Stomach (tissue), 19 donors: ENCODE measurements around the gene SELENOT. TPM values are rescaled to one million over a fixed set of nuclear protein-coding genes. Genes with fewer than 3 reads are reported as not detected.

Experiments used
- DNase-seq, 2 donors: peaks; one replicate each; pipeline versions ENCODE4 v3.0.0 to v3.0.0-alpha.2; 2013 to 2019
- H3K27ac ChIP-seq, 5 donors: fragments of 200-600 bp in 4 of 5; sonication (generic) in 4 of 5; one replicate each; pipeline ENCODE4 v1.5.1; 2013 to 2019; ENCODE audit warnings: mild to moderate bottlenecking in 1 of 5, moderate library complexity in 1 of 5
- H3K27me3 ChIP-seq, 3 donors: fragments of 200-600 bp; sonication (generic); one replicate each; pipeline ENCODE4 v1.5.1; 2017 to 2019; ENCODE audit warnings: mixed run types in 1 of 3
- H3K36me3 ChIP-seq, 4 donors: fragments of 200-600 bp; sonication (generic); 1 replicate in 3 of 4; 2 replicates in 1 of 4; pipeline ENCODE4 v1.5.1; 2016 to 2019
- H3K4me1 ChIP-seq, 4 donors: fragments of 200-600 bp; sonication (generic); one replicate each; pipeline ENCODE4 v1.5.1; 2016 to 2019
- H3K4me3 ChIP-seq, 4 donors: fragments of 200-600 bp; sonication (generic) in 3 of 4; one replicate each; pipeline ENCODE4 v1.5.1; 2016 to 2019; ENCODE audit warnings: mild to moderate bottlenecking in 1 of 4
- H3K9me3 ChIP-seq, 4 donors: fragments of 200-600 bp; sonication (generic); one replicate each; pipeline ENCODE4 v1.5.1; 2016 to 2019
- EP300 ChIP-seq: sonication (generic); formaldehyde crosslinking; IDR thresholded peaks from one replicate; pipeline ENCODE4 v1.6.1; 2017; ENCODE audit warnings: antibody characterized with exemption
- POLR2A ChIP-seq, 4 donors: fragments of 450-650 bp; IDR thresholded peaks; one replicate each; pipeline ENCODE4 v1.6.1; 2016; ENCODE audit warnings: antibody characterized with exemption in 4 of 4, control low read depth in 2 of 4, mild to moderate bottlenecking in 1 of 4, moderate library complexity in 1 of 4
- POLR2AphosphoS5 ChIP-seq, 3 donors: sonication (generic); formaldehyde crosslinking; IDR thresholded peaks; one replicate each; pipeline ENCODE4 v1.6.1; 2016; ENCODE audit warnings: antibody characterized with exemption in 3 of 3
- WGBS, 5 donors: extraction: QIAGEN DNeasy Blood & Tissue Kit in 3 of 5; methylation state at CpG; one replicate each; pipeline versions ENCODE4 v1.1.5 to v1.1.7; 2013 to 2018; 5-methylcytosine and 5-hydroxymethylcytosine counted together
- intact Hi-C: fragments of 100-400 bp; cut with DNase I; formaldehyde crosslinking; loops from one replicate; pipeline ENCODE4 v1.15.1; 2023; ENCODE audit warnings: low total_unique reads
- long read RNA-seq, 10 donors: transcript quantifications; one replicate each; lab custom pipeline, GENCODE V29; 2026
- polyA plus RNA-seq, 3 donors: library from polyadenylated mRNA; stranded (reverse); fragments of 200-250 nt; gene quantifications; one replicate each; pipeline ENCODE4 v1.2.3, GENCODE V29; 2013
- total RNA-seq, 5 donors: library from RNA; depleted of rRNA; stranded (reverse); fragments of >200 nt; gene quantifications; one replicate each; pipeline versions ENCODE4 v1.1.0 to v1.2.3, GENCODE V29; 2014 to 2016
- TF ChIP-seq, protein P1 (sequence below), 7 experiments: fragments of 450-650 bp in 4 of 7; fragments of 200-600 bp in 3 of 7; sonication (generic) in 3 of 7; IDR thresholded peaks; one replicate each; pipeline ENCODE4 v1.5.1; 2016 to 2019; ENCODE audit warnings: antibody characterized with exemption in 7 of 7, control low read depth in 2 of 7, mild to moderate bottlenecking in 1 of 7
- donor health status: healthy with polysubstance abuse.
- donor health status: Bipolar disorder and iron deficiency.
- donor health status: healthy.

The SELENOT gene, protein sequence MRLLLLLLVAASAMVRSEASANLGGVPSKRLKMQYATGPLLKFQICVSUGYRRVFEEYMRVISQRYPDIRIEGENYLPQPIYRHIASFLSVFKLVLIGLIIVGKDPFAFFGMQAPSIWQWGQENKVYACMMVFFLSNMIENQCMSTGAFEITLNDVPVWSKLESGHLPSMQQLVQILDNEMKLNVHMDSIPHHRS
- total RNA-seq = 100 to 1,000 TPM in 2 of 5 donors, 10 to 100 TPM in 3; 49.7 to 324 (median 63.1) TPM
- 10 to 100 TPM; 41.5 to 50.0 (median 41.7) TPM for polyA plus RNA-seq
- long read RNA-seq, donor 1, transcript SELENOT-202 (6 exons, 3,469 nt) = major isoform, 13 of 20 reads
- long read RNA-seq, donor 1, partial matches to known transcripts = 7 of 20 reads
- long read RNA-seq, donor 1, other reads (novel, unspliced or antisense) = 0 of 20 reads
- long read RNA-seq, donor 2, transcript SELENOT-202 (6 exons, 3,469 nt) = major isoform, 16 of 17 reads
- long read RNA-seq, donor 2, partial matches to known transcripts = 0 of 17 reads
- long read RNA-seq, donor 2, other reads (novel, unspliced or antisense) = 0 of 17 reads
- long read RNA-seq, donor 3, transcript SELENOT-202 (6 exons, 3,469 nt) = major isoform, 25 of 39 reads
- long read RNA-seq, donor 3, partial matches to known transcripts = 12 of 39 reads
- long read RNA-seq, donor 3, other reads (novel, unspliced or antisense) = 0 of 39 reads
- long read RNA-seq, donor 4, partial matches to known transcripts = 0 of 3 reads
- long read RNA-seq, donor 4, other reads (novel, unspliced or antisense) = 0 of 3 reads
- long read RNA-seq, donor 5, transcript SELENOT-202 (6 exons, 3,469 nt) = major isoform, 22 of 44 reads
- long read RNA-seq, donor 5, partial matches to known transcripts = 18 of 44 reads
- long read RNA-seq, donor 5, other reads (novel, unspliced or antisense) = 0 of 44 reads
- long read RNA-seq, donor 6 = 0 reads
- long read RNA-seq, donor 7, transcript SELENOT-202 (6 exons, 3,469 nt) = major isoform, 31 of 55 reads
- long read RNA-seq, donor 7, partial matches to known transcripts = 24 of 55 reads
- long read RNA-seq, donor 7, other reads (novel, unspliced or antisense) = 0 of 55 reads
- long read RNA-seq, donor 8, transcript SELENOT-202 (6 exons, 3,469 nt) = major isoform, 35 of 45 reads
- long read RNA-seq, donor 8, partial matches to known transcripts = 5 of 45 reads
- long read RNA-seq, donor 8, other reads (novel, unspliced or antisense) = 0 of 45 reads
- long read RNA-seq, donor 9, transcript SELENOT-202 (6 exons, 3,469 nt) = major isoform, 17 of 35 reads
- long read RNA-seq, donor 9, partial matches to known transcripts = 15 of 35 reads
- long read RNA-seq, donor 9, other reads (novel, unspliced or antisense) = 0 of 35 reads
- long read RNA-seq, donor 10, transcript SELENOT-202 (6 exons, 3,469 nt) = major isoform, 12 of 14 reads
- long read RNA-seq, donor 10, partial matches to known transcripts = 0 of 14 reads
- long read RNA-seq, donor 10, other reads (novel, unspliced or antisense) = 0 of 14 reads

DNA sequence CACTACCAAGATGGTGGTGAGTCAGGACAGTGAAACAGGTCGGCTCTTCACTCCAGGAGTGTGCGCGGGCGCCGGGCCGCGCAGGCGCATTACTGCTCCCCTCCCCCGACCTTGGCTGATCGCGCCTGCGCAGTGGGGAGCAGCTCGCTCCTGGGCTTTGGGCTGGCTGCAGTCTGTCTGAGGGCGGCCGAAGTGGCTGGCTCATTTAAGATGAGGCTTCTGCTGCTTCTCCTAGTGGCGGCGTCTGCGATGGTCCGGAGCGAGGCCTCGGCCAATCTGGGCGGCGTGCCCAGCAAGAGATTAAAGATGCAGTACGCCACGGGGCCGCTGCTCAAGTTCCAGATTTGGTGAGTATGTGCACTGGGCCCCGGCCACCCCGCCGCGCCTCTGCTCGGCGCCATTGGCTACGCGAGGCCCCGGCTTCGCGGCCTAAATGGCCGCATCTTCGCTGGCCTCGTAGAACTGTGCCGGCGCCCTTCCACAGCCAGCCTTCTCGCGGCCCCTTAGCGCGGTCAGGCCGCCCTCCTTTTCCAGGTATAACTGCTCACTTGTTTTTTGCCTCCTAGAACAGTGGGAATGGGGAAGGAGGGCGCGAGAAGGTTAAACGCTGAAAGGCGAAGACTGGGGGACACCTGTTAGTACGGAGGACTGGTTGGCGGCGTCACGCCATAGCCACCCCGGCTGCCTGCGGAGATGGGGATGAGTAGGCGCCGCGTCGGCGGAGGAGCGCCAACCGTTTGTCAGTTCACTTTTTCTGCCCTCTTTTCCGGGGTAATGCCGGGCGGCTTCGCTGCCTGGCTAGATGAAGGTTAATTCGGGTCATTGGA is at the start of gene SELENOT:
Gene SELENOT, plus strand, starts transcription at position 169 of the 827 bp plus-strand sequence. Its CDS starts 42 bp downstream, at position 211.
- intact Hi-C loops = no loop called here
- H3K36me3 ChIP-seq = peaks cover 0 to 4% (median 0%) of the 10 kb centered on the region in 4 donors

DNA sequence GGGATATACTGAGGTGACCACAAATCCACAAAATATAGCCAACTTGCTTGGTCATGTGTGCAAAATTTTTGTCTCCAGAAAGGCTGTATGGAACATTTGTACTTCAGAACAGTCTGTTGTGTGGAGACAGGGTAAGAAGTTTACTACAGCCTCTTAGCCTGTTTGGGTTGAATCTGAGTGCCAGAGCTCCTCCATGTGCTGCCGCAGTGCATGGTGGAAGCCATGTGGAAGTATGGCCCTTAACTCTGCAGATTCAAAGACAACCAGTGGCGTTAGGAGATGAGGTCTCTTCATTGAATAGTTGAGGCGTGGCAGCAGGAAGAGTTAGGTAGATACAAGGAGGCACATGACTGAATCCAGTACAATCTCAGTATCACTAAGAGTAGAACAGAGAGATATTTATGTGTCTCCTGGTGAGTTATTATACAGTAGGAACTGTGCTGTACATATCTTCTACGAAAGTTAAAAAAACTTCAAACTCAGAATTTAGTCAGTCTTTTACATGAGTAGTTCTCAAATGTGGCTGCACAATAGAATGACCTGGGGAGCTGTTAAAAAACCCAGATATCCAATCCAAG is 47.2 kb upstream of the SELENOT start:
- Histone ChIP-seq H3K27ac (no peak overlapping the region), H3K4me1 (peaks cover 0 to 44% (median 12%) of the 10 kb centered on the region in 4 donors), H3K4me3 (no peak overlapping the region), H3K27me3 (no peaks in the 10 kb centered on the region), H3K36me3 (peaks cover 14 to 66% (median 53%) of the 10 kb centered on the region in 4 donors), H3K9me3 (no peaks in the 10 kb centered on the region)
- WGBS, 5 donors = 91 to 94% (median 93%) methylated on average over 4 of the region's 4 CpGs
- DNase-seq = no peak
- intact Hi-C loops = no loop called here
- TF ChIP-seq POLR2A (IDR thresholded peaks at IDR 0.05) = no peak
- TF ChIP-seq EP300 = no peak
- TF ChIP-seq, protein P1, sequence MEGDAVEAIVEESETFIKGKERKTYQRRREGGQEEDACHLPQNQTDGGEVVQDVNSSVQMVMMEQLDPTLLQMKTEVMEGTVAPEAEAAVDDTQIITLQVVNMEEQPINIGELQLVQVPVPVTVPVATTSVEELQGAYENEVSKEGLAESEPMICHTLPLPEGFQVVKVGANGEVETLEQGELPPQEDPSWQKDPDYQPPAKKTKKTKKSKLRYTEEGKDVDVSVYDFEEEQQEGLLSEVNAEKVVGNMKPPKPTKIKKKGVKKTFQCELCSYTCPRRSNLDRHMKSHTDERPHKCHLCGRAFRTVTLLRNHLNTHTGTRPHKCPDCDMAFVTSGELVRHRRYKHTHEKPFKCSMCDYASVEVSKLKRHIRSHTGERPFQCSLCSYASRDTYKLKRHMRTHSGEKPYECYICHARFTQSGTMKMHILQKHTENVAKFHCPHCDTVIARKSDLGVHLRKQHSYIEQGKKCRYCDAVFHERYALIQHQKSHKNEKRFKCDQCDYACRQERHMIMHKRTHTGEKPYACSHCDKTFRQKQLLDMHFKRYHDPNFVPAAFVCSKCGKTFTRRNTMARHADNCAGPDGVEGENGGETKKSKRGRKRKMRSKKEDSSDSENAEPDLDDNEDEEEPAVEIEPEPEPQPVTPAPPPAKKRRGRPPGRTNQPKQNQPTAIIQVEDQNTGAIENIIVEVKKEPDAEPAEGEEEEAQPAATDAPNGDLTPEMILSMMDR (IDR thresholded peaks at IDR 0.05) = no peak
- no peak for TF ChIP-seq POLR2AphosphoS5 (IDR thresholded peaks at IDR 0.05)

More for the DNA sequence above, at the start of gene SELENOT:
- peak in 2 of 4 donors; percentile 81 to 89 for TF ChIP-seq POLR2A (IDR thresholded peaks at IDR 0.05)
- TF ChIP-seq, protein P1 (IDR thresholded peaks at IDR 0.05) = peak in 2 of 7 experiments; percentile 21 to 24
- TF ChIP-seq POLR2AphosphoS5 (IDR thresholded peaks at IDR 0.05) = peak; percentile 81 to 96 (median 95)
- TF ChIP-seq EP300 = no peak
- WGBS, 5 donors = 0 to 1% (median 0%) methylated on average over 40 to 69 of the region's 69 CpGs
- peak; percentile 96 to 99 for DNase-seq
- Histone ChIP-seq H3K27ac (peak within 1 kb of the TSS; percentile 96 to 98 (median 97)), H3K27me3 (no peaks in the 10 kb centered on the region), H3K4me1 (peaks cover 29 to 60% (median 50%) of the 10 kb centered on the region in 4 donors), H3K9me3 (no peaks in the 10 kb centered on the region), H3K4me3 (peak within 1 kb of the TSS; percentile 65 to 75 (median 71))

DNA sequence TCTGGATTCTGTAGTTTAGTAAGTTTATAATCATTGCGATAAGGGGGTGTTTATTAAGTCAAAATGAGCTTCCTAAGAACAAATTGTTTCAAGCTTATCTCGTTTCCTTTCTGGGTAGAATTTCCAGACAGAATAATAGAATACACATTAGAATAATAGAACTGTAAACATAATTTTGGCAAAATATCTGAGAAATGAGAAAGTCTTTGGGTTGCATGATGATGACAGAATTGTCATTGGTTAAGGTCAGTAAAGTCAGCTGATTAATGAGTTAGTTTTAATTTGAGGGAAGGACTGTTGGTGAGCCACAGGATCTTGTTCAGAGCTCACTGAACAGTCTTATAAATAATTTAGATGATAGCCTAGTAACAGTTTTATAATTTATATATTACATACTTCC is 46.3 kb upstream of the SELENOT start:
- H3K4me3 ChIP-seq = no peak overlapping the region
- no peak overlapping the region for H3K27ac ChIP-seq
- TF ChIP-seq POLR2A (IDR thresholded peaks at IDR 0.05) (no peak), EP300 (no peak), POLR2AphosphoS5 (IDR thresholded peaks at IDR 0.05) (no peak)
- TF ChIP-seq, protein P1 (IDR thresholded peaks at IDR 0.05) = no peak
- intact Hi-C loops = no loop called here
- peaks cover 0 to 43% (median 12%) of the 10 kb centered on the region in 4 donors for H3K4me1 ChIP-seq
- H3K36me3 ChIP-seq = peaks cover 14 to 74% (median 55%) of the 10 kb centered on the region in 4 donors
- WGBS, 5 donors = 28 to 52% (median 43%) methylated on average over 2 of the region's 2 CpGs
- no peak for DNase-seq
- no peaks in the 10 kb centered on the region for H3K27me3 ChIP-seq
- no peaks in the 10 kb centered on the region for H3K9me3 ChIP-seq
